HG03097 (cell line): ENCODE results near the gene PRKCE.

Experiments used
- ATAC-seq: cut with Tn5 transposase; IDR thresholded peaks from one replicate; pipeline ENCODE4 v1.9.1; 2021; ENCODE audit not compliant: unreplicated experiment, low FRiP score

The PRKCE gene

DNA sequence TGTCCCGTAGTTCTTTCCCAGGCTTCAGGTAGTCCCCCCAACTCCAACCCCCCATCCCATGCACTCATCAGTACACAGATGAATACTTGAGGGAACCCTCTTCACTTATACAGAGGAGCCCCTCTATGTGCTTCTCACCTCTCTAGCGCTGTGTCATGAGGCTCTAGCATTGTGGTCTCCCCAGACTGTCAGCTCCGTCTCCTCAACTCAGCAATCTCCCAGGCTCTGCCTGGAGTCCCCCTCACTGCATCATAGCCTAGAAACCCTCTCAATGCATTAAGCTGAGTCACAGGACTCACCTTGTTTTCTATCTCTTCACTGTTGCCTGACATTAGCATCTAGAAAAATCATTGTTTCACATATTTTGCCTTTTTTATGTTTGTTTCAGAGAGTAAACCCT, 20.2 kb upstream of the PRKCE start:
- ATAC-seq: no peak

- no peak for ATAC-seq
These were observed 19.5 kb upstream of the PRKCE start for GRCh38 chr2:45631955-45632354.

- no peak for ATAC-seq
These were observed 17.3 kb upstream of the PRKCE start for GRCh38 chr2:45634223-45634622.

DNA sequence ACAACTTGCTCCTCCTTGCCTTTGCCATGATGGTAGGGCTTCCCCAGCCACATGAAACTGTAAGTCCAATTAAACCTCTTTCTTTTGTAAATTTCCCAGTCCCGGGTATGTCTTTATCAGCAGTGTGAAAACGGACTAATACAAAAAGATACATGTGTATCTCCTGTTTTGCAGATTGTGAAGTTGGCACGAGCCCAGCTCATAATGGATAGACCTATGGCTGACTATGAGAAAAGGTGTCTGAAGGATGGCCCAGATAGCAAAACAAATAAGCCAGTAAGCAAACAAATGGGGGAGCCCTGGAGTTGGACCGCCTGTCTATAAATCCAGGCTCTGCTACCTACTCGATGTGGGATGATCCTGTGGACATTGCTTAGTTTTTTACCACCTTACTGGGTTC, 15.5 kb upstream of the PRKCE start:
- ATAC-seq: no peak

- no peak for ATAC-seq
These were observed 14.0 kb upstream of the PRKCE start for GRCh38 chr2:45637440-45637839.

GRCh38 chr2:45640576-45640975, 10.9 kb upstream of the PRKCE start:
- no peak for ATAC-seq

- no peak for ATAC-seq
These were observed 8.4 kb upstream of the PRKCE start for GRCh38 chr2:45643095-45643494.

GRCh38 chr2:45643543-45644542, 7.6 kb upstream of the PRKCE start:
- ATAC-seq: no peak

DNA sequence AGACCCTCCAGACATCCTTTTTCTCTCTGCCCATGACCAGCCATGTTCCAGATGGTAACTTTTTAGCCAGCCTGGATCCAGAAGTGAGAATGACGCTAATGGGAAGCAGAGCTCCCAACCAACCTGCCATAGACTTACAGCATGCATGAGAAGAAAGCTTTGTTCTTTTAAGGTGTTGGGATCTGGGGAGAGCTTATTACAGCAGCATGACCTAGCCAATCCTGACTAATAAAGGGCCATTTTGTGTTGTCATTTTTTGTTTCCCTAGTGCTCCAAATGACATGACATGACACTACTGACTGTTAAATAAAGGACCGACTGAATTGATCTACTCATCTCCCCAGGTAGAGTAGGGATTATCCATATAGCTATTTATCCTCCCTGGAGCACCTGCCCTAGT, 5.2 kb upstream of the PRKCE start:
- ATAC-seq: no peak

DNA sequence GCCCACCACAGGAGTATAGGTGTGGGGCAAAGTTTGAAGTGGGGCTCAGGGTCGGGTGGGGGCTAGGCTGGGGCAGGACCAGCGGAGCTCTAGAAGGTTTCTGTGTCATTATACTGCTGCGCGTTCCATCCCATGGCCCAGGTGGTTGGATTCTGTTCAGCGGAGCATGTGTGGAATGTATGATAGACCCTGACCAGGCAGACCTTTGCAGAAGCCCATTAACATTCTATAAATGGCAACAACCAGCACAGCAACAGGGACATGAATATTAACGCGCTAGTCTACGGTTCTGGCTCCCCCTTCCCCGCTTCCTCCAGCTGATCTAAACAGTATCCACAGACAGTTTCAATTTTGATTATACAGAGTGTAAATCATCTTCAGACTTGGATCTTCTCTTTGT, 4.1 kb upstream of the PRKCE start:
- ATAC-seq: no peak

DNA sequence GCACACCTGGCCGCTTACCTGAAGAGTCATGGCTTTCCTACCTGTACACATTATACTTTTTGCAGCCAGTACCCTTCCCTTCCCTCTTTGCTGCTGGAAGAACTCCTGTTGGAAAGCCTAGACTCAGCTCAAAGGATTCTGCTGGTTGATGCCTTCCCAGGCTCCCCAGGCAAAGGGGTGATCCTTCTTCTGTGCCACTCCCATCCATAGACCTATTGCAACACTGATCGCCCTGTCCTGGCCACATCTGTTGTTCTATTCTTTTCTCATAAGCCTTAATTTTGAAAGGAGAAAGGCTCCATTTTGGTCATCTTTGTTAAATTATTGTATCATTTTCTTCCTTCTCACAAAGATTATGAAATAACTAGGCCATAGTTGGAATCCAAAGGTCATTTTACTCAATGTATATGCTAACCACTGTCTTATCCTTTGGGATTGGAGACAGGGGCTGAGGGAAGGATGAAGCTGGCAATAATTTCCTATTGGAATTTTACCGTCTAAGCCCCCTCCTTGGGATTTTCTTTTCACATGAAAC, 3.4 kb upstream of the PRKCE start:
- ATAC-seq: no peak

GRCh38 chr2:45648636-45649035, 2.8 kb upstream of the PRKCE start:
- no peak for ATAC-seq

DNA sequence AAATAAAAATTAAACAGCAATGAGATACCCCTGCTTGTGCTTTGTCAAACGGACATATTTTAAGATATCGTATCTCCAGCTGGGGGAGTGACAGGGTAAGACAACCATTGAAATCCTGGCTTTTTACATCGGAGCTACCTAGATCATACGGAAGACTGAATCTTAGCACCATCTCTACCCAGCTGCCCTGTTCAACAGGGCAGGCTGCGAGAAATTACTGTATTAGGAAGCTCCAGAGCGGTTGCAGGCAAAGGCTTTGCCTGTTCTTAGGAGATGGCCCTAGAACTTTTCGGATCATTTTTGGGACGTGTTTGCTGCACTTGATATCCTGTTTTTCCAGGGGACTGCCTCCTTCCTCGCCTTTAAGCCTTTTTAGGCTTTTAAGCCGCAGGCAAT, 2.0 kb upstream of the PRKCE start:
- ATAC-seq: no peak

GRCh38 chr2:45649858-45650811, 1.3 kb upstream of the PRKCE start:
- ATAC-seq: peak; percentile 24

DNA sequence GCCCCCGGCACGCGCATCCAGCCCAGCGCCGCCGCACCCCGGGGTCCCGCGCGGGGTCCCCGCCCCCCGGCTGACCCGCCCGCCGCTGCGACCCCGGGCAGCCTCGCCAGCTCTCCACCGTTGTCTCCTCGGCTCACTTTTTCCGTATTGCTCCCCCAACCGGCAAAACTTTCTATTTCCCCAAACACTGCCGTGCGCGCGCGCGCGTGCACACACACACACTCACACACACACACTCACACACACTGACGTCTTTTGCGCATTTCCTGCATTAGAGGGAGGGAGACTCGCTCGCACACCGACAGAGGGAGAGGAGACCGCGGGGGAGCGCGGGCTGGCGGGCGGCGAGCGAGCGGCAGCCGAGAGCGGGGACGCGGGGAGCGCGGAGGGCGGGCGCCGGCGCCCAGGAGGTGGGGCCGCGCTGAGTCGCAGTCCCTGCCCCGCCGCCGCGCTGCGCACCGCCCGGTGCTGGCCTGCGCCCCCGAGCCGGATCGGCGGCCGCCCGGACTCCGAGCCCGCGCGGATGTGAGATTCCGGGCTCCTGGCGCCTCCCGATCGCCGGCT, 542 bp upstream of the PRKCE start:
- peak; percentile 69 for ATAC-seq

DNA sequence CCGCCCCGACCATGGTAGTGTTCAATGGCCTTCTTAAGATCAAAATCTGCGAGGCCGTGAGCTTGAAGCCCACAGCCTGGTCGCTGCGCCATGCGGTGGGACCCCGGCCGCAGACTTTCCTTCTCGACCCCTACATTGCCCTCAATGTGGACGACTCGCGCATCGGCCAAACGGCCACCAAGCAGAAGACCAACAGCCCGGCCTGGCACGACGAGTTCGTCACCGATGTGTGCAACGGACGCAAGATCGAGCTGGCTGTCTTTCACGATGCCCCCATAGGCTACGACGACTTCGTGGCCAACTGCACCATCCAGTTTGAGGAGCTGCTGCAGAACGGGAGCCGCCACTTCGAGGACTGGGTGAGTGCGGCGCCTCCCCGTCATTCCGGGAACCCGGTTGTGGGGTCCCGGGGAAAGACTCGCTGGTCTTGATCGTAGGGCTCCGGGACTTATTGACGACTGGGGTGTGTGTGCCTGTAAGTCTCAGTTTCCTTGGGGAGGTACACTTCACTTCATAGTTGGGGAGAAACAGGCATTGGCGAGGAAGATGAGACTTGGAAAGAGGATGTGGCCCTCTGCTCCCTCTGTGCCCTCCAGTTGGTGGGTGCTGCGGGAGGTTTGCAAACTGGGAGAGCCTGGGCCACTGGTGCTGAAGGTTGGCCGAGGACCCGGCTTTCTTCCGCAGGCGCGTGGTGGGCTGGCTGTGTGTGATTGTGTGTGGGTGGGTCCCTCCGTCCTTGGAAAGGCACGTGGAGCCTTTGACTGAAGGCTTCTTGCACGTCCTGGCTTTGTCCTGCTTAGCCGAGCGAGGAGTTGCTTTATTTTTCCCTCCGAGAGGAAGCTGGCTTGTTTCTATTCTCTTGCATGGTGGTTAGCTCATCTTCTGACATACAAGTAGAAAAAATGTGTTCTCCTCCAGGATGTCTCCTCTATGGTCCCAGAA, 886 bp downstream of the PRKCE start:
- no peak for ATAC-seq

GRCh38 chr2:45653122-45653913, 1.8 kb downstream of the PRKCE start:
- no peak for ATAC-seq

- ATAC-seq: no peak
These were observed 2.8 kb downstream of the PRKCE start for GRCh38 chr2:45654250-45654649.

- ATAC-seq: no peak
These were observed 10.4 kb downstream of the PRKCE start for GRCh38 chr2:45661828-45662227.
